ENCODE measurements around the gene XPNPEP2.

The XPNPEP2 gene

DNA sequence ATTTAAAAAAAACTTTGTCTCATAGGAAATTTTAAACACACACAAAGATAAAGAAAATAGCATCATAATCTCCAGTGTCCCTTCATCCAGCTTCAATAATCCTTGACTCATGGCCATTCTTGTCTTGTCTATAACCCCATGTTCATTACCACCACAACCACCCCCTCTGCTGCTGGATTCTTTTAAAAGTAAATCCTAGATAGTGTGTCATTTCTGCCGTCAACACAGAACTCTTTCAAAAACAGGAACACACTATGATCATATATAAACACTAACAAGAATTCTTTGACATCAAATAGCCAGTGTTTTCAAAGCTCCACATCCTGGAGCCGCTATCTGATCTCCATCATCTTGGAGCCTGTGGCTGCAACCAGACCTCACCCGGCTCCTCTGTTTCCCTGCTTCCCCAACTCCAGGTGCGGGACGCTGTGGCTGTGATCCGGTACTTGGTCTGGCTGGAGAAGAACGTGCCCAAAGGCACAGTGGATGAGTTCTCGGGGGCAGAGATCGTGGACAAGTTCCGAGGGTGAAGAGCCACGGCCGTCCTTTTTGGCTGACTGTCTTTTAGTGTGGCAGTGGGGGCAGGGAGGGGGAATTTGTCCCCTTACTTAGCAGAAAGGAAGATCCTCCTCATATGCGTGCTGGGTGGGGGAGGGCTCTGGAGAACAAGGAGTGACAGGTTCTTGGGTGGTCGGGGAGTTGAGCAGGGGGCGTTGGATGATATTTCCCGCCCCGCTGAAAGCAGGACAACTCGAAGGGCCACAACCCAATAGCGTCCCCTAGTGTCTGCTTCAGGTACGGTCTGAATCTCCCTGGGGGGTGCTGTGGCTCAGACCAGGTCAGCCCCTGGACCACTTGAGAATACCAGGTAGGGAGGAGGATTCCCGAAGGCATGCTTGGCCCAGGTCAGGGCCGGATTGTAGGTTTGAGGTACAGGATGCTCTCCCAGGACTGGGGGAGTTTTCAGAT, 15.6 kb downstream of the XPNPEP2 start:
- no peak for DNase-seq

DNA sequence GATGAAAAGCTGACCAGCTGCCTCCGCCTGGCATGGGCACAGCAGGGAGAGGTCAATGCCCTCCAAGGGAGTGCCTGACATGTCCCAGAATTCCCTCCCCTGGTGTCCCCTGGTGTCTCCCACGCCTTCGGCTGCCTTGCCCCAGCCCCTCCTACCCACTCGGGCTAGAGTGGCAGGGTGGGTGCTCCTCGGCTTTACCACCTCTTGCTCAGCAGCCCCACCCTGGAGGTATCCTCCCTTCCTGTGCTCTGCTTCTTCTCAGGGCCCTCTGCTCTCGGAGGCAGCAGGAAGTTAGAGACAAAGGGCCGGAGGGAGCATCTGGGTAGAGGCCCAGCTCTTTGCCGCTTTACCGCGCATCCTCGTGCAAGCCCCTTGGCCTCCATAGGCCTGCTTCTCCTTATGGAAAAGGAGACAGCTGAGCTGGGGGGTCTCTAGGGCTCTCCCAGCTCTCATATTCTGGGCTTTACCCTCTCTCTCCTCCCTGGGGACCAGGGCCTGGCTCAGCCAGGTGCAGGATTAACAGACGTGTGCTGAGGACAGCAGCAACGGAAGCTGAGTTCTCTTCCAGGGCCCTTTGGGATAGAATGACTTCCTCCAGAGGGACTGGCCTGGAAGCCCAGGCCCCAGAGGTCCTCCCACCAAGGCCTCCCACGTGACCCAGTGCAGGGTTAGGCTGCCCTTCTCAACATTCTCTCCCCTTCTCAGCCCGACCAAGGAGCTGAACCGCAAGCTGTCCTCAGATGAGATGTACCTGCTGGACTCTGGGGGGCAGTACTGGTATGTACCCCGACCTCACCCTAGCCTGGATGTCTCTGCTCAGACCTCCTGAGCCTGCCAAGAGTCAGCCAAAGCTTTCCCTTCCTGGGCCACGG, 17.2 kb downstream of the XPNPEP2 start:
- no peak for DNase-seq

DNA sequence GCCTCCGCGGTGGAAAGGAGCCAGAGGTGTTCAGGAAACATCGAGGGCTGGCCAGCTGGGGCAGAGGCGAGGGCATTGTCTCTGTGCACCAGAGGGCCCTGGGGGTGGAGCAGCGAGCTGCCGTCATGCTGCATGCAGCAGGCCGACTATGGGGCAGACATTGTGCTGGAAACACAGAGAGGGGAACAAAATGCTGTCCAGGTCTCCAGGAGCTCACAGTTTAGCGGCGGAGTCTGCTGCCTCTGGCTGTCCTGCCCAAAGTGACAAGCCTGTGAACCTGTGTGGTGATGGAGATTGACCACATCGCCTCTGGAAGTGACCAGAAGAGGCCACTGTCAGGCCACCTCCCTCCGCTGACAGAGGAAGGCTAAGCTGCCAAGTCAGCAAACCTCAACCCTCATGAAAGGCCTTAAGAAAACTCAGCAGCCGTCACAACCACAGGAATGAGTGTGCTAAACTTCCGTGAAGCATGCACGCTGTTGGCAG, 20.8 kb downstream of the XPNPEP2 start:
- peak; percentile 55 for DNase-seq

DNA sequence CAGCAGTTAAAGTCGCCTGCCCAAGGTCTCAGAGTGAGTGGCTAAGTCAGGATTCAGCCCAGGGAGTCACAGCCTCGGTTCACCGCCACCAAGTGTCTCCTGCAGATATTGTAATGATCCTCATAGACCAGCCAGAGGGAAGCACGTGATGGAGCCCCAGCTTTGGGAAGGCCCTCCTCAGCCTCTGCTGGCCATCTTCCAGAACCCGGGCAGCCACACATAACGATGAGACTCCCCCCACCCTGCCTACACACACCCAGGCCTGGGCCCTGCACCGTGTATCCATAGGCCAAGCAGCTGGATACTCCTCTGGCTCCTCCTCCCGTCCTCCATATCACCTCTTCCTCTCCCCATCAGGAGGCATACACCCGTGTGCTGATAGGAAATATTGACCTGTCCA, 21.4 kb downstream of the XPNPEP2 start:
- no peak for DNase-seq

DNA sequence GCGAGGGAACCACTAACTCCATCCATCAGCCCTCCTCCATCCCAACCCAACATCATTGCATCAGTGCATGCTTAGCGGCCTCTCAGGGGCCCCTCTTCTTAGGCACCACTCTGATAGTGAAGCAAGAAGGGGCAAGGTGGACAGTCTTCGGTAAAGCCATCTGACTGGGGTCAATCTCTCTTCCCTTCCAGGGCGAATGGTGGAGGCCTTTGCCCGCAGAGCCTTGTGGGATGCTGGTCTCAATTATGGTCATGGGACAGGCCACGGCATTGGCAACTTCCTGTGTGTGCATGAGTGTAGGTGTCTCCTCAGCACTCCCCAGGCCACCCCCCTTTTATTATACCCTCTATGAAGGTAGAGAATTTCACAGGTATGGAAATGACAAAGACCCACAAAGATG, 22.2 kb downstream of the XPNPEP2 start:
- no peak for DNase-seq

DNA sequence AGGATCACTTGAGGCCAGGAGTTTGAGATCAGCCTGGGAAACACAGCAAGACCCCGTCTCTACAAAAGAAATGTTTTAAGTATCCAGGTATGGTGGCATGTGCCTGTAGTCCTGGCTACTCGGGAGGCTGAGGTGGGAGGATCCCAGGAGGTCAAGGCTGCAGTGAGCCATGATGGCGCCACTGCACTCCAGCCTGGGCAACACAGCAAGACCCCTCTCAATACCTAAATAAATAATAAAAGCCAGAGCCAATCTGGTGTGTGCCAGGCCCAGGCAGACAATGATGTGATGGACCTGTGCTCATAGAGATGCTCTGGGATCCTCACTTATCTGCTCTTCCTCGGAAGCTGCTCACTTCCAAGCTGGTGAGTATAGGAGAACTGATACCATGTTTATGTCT, 22.8 kb downstream of the XPNPEP2 start:
- DNase-seq: no peak

DNA sequence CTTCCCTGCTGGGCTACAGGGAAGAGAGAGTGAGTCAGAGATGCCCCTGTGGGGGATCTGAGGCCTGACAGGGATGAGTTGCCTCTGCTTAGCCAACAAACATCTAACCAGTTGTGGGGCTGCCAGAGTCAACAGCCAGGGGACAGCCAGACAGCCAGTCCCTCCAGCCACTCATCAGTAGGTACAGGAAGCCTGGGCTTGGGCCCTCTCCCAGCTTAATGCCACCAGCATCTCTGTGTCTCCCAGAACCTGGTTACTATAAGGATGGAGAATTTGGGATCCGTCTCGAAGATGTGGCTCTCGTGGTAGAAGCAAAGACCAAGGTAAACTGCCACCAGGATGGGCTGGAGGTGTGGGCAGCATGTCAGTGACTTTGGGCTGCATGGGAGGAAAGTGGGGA, 23.7 kb downstream of the XPNPEP2 start:
- no peak for DNase-seq

DNA sequence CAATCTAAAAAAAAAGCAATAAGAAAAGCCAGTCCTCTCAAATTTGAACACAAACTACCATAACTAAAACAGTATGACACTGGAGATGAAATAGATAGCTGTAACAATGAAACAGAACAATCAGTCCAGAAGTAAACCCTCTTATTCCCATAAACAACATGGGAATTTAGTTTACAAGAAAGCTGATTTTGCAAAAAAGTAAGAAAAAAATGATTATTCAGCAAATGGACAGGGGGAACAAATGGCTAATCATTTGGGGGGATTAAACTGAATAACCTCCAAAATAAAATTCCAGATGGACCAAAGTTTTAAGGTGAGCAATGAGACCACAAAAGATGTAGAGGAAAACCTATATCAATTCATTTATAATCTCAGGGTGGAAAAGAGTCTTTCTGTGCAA, 24.9 kb downstream of the XPNPEP2 start:
- DNase-seq: no peak

DNA sequence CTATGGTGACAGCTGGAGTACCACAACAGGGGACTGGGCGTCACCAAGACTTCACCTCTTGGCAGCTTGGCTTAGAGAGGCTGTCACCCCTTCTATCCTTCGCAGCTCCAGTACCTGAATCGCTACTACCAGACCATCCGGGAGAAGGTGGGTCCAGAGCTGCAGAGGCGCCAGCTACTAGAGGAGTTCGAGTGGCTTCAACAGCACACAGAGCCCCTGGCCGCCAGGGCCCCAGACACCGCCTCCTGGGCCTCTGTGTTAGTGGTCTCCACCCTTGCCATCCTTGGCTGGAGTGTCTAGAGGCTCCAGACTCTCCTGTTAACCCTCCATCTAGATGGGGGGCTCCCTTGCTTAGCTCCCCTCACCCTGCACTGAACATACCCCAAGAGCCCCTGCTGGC, 29.4 kb downstream of the XPNPEP2 start:
- DNase-seq: no peak

DNA sequence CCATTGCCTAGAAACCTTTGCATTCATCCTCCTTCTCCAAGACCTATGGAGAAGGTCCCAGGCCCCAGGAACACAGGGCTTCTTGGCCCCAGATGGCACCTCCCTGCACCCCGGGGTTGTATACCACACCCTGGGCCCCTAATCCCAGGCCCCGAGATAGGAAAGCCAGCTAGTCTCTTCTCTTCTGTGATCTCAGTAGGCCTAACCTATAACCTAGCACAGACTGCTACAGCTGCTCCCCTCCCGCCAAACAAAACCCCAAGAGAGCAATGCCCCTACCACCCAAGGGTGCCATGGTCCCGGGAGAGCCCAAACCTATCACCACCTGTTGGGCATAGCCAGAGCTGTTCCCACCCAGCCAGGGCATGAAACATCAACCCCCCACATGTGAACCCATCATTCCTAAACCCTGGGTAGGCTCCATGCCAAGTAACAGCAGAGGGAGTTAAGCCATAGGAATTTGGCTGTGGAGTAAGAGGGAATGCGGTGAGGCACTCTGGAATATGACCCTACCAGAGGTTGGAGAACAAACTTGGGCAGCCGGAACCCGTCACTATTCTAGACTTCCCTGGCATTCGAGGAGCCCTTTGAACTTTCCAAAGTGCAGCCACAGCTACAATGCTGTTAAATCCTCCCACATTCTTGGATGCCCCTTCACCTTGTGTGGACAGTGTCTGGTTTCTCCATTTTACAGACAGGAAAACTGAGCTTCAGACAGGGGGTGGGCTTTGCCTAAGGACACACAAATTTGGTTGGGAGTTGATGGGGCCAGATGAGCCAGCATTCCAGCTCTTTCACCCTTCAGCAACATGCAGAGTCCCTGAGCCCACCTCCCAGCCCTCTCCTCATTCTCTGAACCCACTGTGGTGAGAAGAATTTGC, 30.0 kb downstream of the XPNPEP2 start:
- DNase-seq: no peak

DNA sequence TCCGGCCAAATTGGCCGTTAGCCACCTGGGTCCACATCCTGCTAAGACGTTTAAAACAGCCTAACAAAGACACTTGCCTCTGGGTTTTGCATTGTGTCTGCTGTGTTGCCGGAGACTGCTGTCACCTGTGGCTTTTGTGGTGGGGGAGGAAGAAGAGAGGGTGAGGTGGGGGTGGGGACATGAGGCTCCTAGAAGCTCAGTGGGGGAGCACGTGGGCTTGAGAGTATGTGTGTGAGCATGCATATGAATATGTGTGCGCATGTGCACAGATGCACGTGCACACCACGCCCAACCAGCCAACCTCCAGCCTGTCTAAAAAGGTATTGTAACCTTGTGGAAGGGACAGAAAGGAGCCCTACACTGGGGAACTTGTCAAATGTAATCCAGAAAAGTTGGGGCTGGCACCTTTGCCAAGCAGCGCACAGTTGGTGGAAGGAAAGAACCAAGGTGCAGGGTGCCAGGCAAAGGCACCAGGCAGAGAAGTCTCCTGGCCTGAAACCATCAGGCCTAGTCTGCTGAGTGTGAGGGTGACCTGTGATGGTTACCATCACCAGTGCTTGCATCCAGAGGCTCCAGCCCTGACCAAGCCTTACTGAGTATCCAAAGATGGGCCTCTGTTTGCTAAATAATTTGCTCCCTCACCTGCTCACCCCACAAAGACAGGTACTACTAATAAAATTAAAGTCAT, 30.8 kb downstream of the XPNPEP2 start:
- DNase-seq: peak; percentile 48

DNA sequence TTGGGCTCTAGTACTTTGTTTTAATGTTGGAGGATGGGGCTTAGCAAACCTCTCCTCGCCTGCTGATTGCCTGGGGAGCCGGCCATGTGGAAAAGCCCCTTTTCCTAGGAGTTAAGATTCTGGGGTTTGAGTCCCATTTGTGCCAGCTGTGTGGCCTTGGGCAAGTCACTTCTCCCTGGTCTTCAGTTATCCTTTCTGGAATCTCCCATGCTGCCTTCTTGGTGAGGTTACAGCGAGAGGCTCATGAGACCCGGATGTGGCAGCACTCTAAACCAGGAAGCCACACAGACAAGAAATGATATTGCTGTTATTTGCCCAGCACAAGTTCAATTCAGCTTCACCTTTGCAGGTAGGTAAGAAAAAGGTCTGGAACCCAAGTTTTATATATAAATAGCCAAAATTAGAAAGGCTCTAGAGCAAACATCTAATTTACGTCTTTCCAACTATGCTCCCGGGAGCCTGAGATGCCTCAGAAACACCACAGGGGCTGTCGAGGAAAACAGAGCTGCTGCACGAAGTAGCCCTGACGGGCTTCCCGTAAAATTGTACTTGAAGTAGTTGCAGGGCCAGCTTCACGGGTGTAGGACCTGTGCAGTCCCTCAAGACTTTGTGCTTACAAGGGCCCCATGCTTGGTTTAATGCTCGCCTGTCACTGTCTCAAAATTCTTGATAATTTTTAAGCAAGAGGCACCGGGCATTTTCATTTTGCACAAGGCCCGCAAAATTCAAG, 32.7 kb downstream of the XPNPEP2 start:
- DNase-seq: no peak

DNA sequence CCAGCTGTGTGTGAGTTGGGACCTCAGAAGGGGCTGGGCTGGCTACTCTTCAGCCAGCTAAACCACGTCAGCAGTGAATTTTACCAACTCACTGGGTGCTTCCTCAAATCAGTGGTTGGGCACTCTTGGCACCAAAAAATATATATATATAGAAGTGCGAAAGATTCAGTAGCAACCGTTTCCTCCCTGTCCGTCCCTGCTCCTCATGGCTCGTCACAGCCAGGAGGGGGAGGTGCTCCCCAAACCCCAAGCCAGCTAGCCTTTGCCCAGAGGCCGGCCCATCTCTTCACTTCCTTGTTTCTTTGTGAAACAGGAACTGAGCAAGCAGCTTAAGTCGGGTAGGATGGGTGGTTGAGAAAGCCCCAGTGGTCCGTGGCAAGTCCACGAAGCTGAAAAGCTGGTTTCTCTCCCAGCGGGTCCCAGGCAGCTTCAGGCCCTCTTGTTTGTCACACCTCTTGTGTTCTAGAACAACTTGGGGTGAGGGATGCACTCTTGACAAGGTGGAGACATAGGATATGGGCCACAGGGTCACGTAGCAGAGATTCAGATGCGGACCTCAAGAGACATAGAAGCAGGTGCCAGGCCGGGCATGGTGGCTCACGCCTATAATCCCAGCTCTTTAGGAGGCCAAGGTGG, 34.1 kb downstream of the XPNPEP2 start:
- DNase-seq: no peak

DNA sequence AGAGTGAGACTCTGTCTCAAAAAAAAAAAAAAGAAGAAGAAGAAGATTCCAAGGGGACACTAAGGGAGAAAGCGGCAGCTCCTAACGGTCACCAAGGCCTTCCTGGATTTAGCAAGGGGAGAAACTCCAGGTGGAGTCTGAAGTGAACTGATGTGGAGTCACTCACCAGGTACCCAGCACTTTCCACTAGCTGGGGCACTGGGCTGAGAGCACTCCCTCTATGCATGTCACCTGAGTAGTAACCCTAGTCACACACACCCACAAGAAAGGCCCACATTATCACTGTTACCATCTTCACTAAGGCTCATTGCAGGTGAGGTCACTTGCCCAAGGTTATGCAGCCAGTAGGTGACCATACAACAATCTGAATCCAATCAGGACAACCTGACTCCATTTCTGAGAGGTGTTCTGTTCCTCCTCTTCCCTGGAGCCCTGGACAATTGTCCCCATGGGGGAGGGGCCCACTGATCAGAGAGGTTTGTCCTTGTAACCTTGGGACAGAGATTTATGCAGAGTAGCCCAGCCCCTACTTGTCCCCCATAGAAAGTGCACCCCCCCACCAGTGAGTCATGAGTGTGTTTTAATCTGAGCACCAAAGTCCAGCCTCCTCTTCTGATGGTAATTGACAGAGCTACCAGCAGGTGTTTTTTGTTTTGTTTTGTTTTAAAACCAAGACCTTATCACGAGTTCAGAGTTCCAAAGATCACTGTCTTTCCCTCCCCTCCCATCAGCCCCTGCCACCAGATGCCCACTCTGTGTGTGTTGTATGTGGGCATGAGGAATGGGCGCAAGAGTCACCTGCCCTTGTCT, 35.1 kb downstream of the XPNPEP2 start:
- no peak for DNase-seq

DNA sequence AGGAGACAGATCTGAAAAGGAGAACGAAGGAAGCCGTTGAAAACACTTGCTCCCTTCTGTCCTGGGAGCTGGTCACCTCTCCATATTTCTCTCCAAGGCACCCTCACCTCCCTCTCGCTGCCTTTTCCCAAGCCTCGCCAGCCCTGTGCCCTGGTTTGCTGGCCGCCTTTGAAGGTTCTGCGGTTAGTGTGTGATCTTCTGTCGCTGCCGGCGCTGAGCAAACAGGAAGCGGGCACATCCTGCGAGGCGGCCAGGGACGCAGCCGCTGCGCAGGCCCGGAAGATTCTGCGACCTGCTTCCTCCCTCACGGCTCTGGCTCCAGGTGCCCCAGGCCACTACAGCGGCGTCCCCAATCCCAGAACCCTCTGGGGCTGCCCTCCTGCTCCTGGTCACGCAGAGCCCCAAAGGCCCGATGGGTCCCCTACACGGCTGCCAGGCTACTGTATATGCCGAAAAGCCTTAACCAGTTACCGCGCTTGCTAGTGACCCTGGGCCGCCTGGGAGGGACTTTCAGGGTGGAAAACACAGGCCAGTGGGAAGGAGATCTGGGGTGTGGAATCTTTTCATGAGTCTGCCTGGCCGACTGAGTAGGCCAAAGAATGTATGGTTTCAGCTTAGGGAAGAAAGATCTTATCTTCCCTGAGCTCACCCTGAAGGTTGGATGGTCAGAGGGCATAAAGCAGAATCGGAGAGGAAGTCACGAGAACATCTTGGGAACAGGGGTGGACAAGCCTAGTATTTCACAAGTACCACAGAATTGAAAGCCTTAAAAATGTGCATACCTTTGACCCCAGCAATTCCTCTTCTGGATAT, 38.6 kb downstream of the XPNPEP2 start:
- DNase-seq: peak; percentile 73

DNA sequence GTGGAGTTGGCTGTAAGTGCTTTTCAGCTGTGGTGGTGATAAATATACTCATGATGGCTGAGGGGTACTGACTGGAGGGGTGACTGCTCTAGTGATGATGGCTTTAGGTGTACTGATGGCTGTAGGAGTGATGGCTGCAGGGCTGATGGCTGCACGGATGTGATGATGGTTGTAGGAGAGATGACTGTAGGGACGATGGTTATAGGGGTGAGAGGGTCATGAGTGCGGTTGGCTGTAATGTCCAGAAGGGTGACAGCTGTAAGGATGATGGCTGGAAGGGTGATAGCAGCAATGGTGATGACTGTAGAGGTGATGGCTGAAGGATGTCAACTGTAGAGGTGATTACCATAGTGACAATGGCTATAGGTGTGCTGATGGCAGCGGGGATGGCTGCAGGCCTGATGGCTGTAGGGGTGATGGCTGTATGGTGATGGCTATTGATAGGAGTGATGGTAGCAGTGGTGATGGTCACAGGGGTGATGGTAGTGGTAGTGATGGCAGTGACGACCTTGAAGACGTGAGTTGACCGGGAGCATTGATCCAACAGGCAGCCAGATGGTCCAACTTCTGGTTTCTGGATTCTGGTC, 40.4 kb downstream of the XPNPEP2 start:
- no peak for DNase-seq

DNA sequence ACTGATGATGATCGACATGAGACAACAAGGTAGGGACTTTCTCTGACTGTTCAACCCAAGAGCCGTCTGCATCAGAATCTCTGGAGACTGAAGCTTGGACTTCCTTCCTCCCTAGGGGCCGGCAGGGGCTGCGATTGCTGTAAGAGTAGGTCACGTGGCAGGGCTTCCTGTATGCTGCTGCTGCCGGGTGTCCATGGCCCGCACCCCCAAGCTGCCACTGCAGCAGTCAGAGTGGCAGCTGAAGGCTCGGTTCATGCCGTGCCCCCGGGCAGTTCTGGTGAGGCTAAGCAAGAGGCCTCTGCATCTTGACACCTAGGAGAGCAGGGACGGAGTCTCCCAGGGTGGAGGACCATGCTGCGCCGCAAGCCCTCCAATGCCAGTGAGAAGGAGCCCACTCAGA, 41.0 kb downstream of the XPNPEP2 start, which contains the start of gene SASH3:
TSS of gene SASH3 (plus strand) at position 203 of the 400 bp plus-strand sequence. CDS start at position 352, 149 bp downstream.
- peak; percentile 61 for DNase-seq

DNA sequence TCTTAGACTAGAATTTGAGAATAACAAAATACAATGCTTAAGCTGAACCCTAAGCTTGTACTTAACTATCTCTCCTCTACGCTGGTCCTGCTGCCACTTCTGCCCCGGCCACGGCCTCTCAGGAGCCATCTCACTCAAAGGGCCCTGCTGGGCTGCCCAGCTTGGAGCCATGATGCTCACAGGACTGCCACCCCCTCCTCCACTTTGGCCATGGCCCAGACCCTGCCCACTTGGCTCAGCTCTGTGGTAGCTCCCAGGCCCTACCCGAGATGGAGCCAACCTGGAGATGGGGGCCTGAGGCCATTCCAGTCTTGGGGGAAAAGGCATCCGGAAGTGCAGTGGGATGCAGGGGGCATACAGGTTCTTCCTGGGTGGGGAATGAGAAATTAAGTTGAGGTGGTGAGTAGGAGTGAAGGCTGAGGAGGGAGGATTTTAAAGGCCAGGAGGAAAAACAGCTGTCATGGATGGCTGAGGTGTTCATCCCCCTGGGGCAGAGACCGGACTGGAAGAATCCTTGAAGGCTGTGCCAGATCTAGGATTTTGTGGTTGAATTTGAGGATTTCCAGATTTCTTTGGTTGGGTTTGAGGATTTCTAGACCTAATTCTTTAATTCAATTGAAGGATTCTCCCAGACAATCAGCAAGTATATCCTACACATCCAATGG, 41.8 kb downstream of the XPNPEP2 start:
- no peak for DNase-seq
